HUES48 (cell line): ENCODE data around the gene XXYLT1.

Experiments used
- H3K27ac ChIP-seq: one replicate; pipeline ENCODE4 v1.7.0; 2013; ENCODE audit warnings: low read depth, low read length, inconsistent platforms
- H3K27me3 ChIP-seq: 2 replicates; pipeline ENCODE4 v1.6.1; 2013; ENCODE audit warnings: mild to moderate bottlenecking, low read length; ENCODE audit not compliant: control insufficient read depth, insufficient read depth
- H3K36me3 ChIP-seq: 2 replicates; pipeline ENCODE4 v1.6.1; 2013; ENCODE audit warnings: low read length; ENCODE audit not compliant: control insufficient read depth, insufficient read depth
- H3K4me1 ChIP-seq: 2 replicates; pipeline ENCODE4 v1.6.1; 2013; ENCODE audit warnings: mild to moderate bottlenecking, low read length; ENCODE audit not compliant: control insufficient read depth, insufficient read depth
- H3K4me3 ChIP-seq: 2 replicates; pipeline ENCODE4 v1.5.1; 2013; ENCODE audit warnings: mild to moderate bottlenecking, low read depth, low read length
- H3K9ac ChIP-seq: 2 replicates; pipeline ENCODE4 v1.6.1; 2013; ENCODE audit warnings: mild to moderate bottlenecking, low read depth, low read length, moderate library complexity
- H3K9me3 ChIP-seq: 2 replicates; pipeline ENCODE4 v1.6.1; 2013; ENCODE audit warnings: low read length; ENCODE audit not compliant: control insufficient read depth, insufficient read depth

The XXYLT1 gene

GRCh38 chr3:195101927-195102608 is 168.9 kb downstream of the XXYLT1 start:
- Histone ChIP-seq H3K27me3 (no peaks in the 10 kb centered on the region), H3K4me1 (no peaks in the 10 kb centered on the region), H3K9ac (no peak overlapping the region), H3K9me3 (no peaks in the 10 kb centered on the region), H3K4me3 (no peak overlapping the region), H3K36me3 (no peaks in the 10 kb centered on the region), H3K27ac (no peak overlapping the region)

- H3K27ac ChIP-seq = no peak overlapping the region
- no peaks in the 10 kb centered on the region for H3K27me3 ChIP-seq
- H3K9ac ChIP-seq = no peak overlapping the region
Observed at GRCh38 chr3:195101001-195101583, 169.9 kb downstream of the XXYLT1 start.

GRCh38 chr3:195099951-195100785 is 170.8 kb downstream of the XXYLT1 start:
- no peak overlapping the region for H3K27ac ChIP-seq
- H3K4me3 ChIP-seq = no peak overlapping the region
- no peak overlapping the region for H3K9ac ChIP-seq
- H3K9me3 ChIP-seq = no peaks in the 10 kb centered on the region
- H3K36me3 ChIP-seq = no peaks in the 10 kb centered on the region
- H3K27me3 ChIP-seq = no peaks in the 10 kb centered on the region
- no peaks in the 10 kb centered on the region for H3K4me1 ChIP-seq

More at GRCh38 chr3:195101001-195101583, 169.9 kb downstream of the XXYLT1 start:
- Histone ChIP-seq H3K4me1 (no peaks in the 10 kb centered on the region), H3K36me3 (no peaks in the 10 kb centered on the region), H3K4me3 (no peak overlapping the region), H3K9me3 (no peaks in the 10 kb centered on the region)

GRCh38 chr3:195098741-195099525 is 172.0 kb downstream of the XXYLT1 start:
- Histone ChIP-seq H3K9ac (no peak overlapping the region), H3K27me3 (no peaks in the 10 kb centered on the region), H3K4me3 (no peak overlapping the region), H3K27ac (no peak overlapping the region), H3K36me3 (no peaks in the 10 kb centered on the region), H3K9me3 (no peaks in the 10 kb centered on the region), H3K4me1 (no peaks in the 10 kb centered on the region)

DNA sequence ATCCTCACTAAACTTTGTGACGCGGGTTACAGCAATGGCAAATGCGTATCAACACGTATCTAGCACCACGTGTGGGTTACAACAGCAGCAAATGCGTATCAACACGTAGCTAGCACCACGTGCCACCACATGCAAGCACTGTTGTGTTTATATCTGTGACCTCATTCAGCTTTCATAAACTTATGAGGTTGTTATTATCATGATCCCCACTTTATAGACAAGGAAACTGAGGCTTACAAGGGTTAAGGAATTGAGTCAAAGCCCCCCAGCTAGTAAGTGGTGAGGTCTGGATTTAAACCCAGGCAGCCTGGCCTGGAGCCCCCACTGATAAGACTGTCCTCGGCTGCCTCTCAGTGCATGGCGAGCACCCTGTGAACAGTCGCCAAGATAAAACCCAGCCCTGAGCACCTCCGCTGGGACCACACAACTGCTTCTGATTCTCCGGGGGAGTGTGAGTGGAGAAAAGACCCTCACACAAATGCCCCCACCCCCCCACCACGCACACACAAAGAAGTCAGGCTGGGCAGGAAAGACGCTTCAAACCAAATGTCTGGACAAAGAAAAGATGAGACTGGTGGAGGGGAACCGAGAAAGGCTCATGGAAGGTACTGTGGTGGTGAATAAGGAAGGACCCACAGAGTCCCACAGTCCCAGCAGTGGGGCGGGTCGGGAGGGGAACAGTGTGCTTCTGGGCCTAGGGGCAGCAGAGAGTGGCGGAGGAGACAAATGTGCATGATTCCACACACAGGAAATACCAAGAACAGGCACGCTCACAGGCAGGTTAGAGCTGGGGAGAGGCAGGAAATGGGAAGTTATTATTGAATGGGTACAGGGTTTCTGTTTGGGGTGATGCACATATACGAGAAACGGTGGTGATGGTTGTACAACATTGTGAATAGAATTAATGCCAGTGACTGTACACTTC is 173.4 kb downstream of the XXYLT1 start:
- Histone ChIP-seq H3K27ac (no peak overlapping the region), H3K36me3 (no peaks in the 10 kb centered on the region), H3K9me3 (no peaks in the 10 kb centered on the region), H3K27me3 (no peaks in the 10 kb centered on the region), H3K4me3 (no peak overlapping the region), H3K9ac (no peak overlapping the region), H3K4me1 (no peaks in the 10 kb centered on the region)

DNA sequence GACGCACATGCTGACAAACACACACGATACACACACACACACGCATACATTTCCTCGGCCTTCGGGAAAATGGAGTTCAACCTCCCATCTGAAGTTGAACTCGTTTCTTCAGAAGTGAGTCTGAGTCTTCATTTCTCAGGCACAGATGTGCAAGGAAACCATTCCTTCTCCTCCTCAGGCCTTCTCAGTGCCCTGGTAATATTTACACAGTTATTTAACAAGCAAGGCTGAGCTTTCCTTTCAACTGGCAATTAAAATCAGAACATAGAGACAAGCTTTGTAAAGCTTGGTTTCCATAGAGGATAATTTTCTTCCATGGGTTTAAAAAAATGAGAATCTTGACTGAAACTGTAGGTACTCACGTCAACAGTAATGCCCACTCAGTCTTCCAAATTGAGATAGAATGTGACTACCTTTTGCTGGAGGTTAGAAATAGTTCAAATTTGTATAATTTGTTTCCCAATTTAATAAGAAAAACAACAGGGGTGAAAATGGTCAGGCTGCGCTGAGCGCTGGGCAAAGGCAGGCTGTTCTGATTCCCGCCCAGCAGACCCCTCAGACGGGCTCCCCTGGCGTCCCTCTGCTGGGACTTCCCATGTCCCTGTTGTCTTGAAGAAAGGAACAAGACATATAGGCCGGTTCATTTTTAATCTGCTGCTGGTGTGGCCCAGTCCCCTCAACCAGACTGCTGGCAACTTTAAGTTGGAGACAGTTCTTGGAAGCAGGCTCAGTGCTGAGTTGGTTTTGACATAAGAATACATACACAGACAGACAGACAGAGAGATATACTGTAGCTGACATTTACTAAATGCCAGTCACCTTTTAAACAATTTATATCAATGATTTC is 174.3 kb downstream of the XXYLT1 start:
- Histone ChIP-seq H3K27ac (no peak overlapping the region), H3K9me3 (no peaks in the 10 kb centered on the region), H3K27me3 (no peaks in the 10 kb centered on the region), H3K4me3 (no peak overlapping the region), H3K9ac (no peak overlapping the region), H3K4me1 (no peaks in the 10 kb centered on the region), H3K36me3 (no peaks in the 10 kb centered on the region)

GRCh38 chr3:195096053-195096452 is 174.9 kb downstream of the XXYLT1 start:
- Histone ChIP-seq H3K4me1 (no peaks in the 10 kb centered on the region), H3K27me3 (no peaks in the 10 kb centered on the region), H3K9ac (no peak overlapping the region), H3K36me3 (no peaks in the 10 kb centered on the region), H3K4me3 (no peak overlapping the region), H3K9me3 (no peaks in the 10 kb centered on the region), H3K27ac (no peak overlapping the region)

- Histone ChIP-seq H3K27me3 (no peaks in the 10 kb centered on the region), H3K9me3 (no peaks in the 10 kb centered on the region), H3K4me1 (no peaks in the 10 kb centered on the region), H3K36me3 (no peaks in the 10 kb centered on the region), H3K4me3 (no peak overlapping the region), H3K27ac (no peak overlapping the region), H3K9ac (no peak overlapping the region)
Observed at GRCh38 chr3:195095704-195096036, 175.3 kb downstream of the XXYLT1 start.

DNA sequence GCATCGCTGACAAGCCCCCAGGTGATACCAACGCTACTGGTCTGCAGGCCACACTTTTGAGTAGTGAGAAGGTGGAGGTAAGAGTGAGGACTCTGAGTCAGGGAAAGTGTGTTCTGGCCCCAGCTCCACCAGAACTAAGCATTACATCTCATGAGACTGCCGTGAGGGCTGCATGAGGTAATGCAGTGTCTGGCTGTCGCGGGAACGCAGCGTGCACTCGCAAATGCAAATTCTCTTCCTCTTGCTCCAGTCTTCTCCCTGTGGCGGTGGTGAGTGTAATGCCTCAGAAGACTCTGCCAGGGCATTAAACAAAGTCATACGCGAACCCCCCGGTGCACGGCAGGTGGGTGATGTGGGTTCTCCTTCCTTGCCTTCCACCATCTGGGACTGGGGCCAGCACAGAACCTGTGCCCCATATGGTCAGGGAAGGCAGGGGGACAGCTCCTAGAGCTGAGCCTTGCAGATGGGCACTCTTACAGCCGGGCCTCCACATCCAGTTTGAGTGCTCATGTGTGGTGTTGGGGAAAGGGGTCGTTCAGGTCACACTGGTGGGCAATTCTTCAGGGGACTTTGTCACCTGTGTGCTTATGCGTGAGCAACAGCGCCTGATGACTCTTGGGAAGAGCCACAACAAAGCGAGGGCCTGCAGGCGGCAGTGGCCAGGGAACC is 175.8 kb downstream of the XXYLT1 start:
- Histone ChIP-seq H3K36me3 (no peaks in the 10 kb centered on the region), H3K4me3 (no peak overlapping the region), H3K27me3 (no peaks in the 10 kb centered on the region), H3K4me1 (no peaks in the 10 kb centered on the region), H3K9me3 (no peaks in the 10 kb centered on the region), H3K9ac (no peak overlapping the region), H3K27ac (no peak overlapping the region)
